ENCODE results near the gene TCERG1L. TPM values are rescaled to one million over a fixed set of nuclear protein-coding genes. Genes with fewer than 3 reads are reported as not detected.

Gene TCERG1L
- total RNA-seq, 2 experiments from 2014 or later = 0.06 TPM; not detected in 1

DNA sequence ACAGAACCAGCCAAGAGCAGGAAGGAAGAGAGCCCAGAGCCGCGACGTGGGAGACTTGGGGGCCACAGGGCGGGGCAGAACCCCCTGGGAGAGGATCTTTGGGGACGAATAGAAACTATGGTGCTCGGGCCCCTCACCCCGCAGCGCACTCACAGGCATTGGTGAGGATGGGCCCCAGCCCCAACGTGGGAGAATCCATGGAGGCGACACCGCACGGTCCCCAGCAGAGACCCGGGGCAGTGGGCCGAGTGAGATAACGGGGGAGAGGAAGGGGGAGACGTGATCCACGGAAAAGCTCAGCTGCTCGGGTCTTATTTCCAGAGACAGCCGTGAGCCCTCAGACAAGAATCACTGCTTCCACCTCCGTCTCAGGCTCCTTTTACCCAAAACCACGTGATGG is 222.4 kb downstream of the TCERG1L start:
- Histone ChIP-seq H3K9me3 (ENCODE audit: control insufficient read depth in 1 of 2, insufficient read depth in 1 of 2, low read length in 2 of 2) (peaks cover 0 to 50% of the 10 kb centered on the region in 2 experiments), H3K27me3 (ENCODE audit: control insufficient read depth in 1 of 2, insufficient read depth in 2 of 2, low read length in 2 of 2) (no peaks in the 10 kb centered on the region), H3K36me3 (ENCODE audit: insufficient read depth, low read length) (no peaks in the 10 kb centered on the region), H3K27ac (ENCODE audit: low read depth in 1 of 2, low read length in 2 of 2) (no peak overlapping the region), H3K4me3 (ENCODE audit: low read length) (no peak overlapping the region), H3K4me1 (ENCODE audit: insufficient read depth, low read length) (peaks cover 9% of the 10 kb centered on the region)
- Mint-ChIP-seq H3K27ac (no peak overlapping the region), H3K4me1 (ENCODE audit: low read depth) (peaks cover 16% of the 10 kb centered on the region), H3K36me3 (ENCODE audit: low read depth) (no peaks in the 10 kb centered on the region), H3K9me3 (no peaks in the 10 kb centered on the region), H3K27me3 (no peaks in the 10 kb centered on the region), H3K4me3 (no peak overlapping the region)
- ATAC-seq (ENCODE audit: poor library complexity) = no peak
- ChIA-PET CTCF (no interaction called here), POLR2A (no interaction called here)
- no peak for DNase-seq
- intact Hi-C loops (cut with DNase I, micrococcal nuclease) = no loop called here
- TF ChIP-seq, protein P1, sequence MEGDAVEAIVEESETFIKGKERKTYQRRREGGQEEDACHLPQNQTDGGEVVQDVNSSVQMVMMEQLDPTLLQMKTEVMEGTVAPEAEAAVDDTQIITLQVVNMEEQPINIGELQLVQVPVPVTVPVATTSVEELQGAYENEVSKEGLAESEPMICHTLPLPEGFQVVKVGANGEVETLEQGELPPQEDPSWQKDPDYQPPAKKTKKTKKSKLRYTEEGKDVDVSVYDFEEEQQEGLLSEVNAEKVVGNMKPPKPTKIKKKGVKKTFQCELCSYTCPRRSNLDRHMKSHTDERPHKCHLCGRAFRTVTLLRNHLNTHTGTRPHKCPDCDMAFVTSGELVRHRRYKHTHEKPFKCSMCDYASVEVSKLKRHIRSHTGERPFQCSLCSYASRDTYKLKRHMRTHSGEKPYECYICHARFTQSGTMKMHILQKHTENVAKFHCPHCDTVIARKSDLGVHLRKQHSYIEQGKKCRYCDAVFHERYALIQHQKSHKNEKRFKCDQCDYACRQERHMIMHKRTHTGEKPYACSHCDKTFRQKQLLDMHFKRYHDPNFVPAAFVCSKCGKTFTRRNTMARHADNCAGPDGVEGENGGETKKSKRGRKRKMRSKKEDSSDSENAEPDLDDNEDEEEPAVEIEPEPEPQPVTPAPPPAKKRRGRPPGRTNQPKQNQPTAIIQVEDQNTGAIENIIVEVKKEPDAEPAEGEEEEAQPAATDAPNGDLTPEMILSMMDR (IDR thresholded peaks at IDR 0.05) = no peak

DNA sequence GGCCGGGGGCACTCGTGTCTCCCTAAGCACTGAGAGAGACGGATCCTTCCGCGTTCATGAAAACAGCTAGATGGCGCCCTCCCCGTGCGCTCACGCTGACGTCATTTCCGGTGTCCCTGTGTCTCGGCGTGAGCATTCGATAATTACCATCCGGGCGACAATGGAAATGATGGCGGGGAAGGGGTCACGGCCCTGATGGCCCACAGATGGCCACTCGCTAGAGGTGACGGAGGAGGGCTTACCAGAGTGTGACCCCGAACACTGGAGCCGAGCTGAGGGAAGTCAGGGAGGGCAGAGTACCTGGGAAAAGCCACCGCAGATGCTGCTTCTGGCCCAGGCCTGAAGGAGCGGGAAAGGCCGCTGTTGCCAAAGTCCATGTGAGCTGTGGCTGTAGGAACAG is 222.9 kb downstream of the TCERG1L start:
- no peaks in the 10 kb centered on the region for H3K27me3 Mint-ChIP-seq
- H3K27ac Mint-ChIP-seq = no peak overlapping the region
- intact Hi-C loops (cut with DNase I, micrococcal nuclease) = no loop called here
- H3K27me3 ChIP-seq (ENCODE audit: control insufficient read depth in 1 of 2, insufficient read depth in 2 of 2, low read length in 2 of 2) = no peaks in the 10 kb centered on the region
- H3K36me3 Mint-ChIP-seq (ENCODE audit: low read depth) = no peaks in the 10 kb centered on the region
- H3K4me3 Mint-ChIP-seq = no peak overlapping the region
- POLR2A ChIA-PET = no interaction called here
- H3K4me1 Mint-ChIP-seq (ENCODE audit: low read depth) = peaks cover 21% of the 10 kb centered on the region
- H3K4me3 ChIP-seq (ENCODE audit: low read length) = no peak overlapping the region
- CTCF ChIA-PET = no interaction called here
- TF ChIP-seq, protein P1 (IDR thresholded peaks at IDR 0.05) = no peak
- no peaks in the 10 kb centered on the region for H3K9me3 Mint-ChIP-seq
- H3K4me1 ChIP-seq (ENCODE audit: insufficient read depth, low read length) = peaks cover 14% of the 10 kb centered on the region
- no peaks in the 10 kb centered on the region for H3K36me3 ChIP-seq (ENCODE audit: insufficient read depth, low read length)
- ATAC-seq (ENCODE audit: poor library complexity) (no peak), DNase-seq (no peak)
- H3K9me3 ChIP-seq (ENCODE audit: control insufficient read depth in 1 of 2, insufficient read depth in 1 of 2, low read length in 2 of 2) = peaks cover 0 to 52% of the 10 kb centered on the region in 2 experiments
- H3K27ac ChIP-seq (ENCODE audit: low read depth in 1 of 2, low read length in 2 of 2) = no peak overlapping the region

DNA sequence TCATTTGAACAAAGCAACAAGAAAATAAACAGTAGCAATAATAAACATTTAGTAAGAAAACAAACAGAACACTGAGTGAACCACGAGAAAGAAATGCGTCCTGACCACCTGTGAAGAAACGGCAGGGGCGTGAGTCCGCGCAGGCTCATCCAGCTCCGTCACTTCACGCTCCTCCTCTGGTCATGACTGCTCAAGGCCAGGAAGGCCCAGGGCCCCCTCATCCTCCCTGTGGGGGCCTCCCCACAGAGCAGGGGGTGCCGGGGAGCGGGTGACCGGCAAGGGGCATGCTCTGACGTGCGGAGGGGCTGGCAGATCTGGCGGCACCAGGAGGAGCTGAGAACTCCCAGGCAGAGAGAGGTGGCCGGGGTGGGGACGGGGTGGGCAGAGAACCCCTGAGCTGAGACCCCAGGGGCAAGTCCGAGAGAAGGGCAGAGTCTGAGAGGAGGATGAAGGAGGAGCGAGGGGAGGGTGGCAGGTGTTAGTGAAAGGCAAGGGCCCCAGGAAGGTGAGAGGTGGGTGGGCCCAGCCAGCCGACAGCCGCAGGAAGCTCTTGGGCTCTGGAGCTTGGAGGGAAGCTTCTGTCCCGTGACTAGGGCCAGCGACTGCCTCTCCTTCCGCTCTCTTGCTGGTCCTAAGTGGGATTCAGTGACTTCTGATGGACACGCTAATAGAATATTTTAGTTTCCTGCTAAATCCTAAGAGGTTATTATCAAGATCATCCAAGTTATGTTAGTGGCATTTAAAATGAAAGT is 223.9 kb downstream of the TCERG1L start:
- no peaks in the 10 kb centered on the region for H3K27me3 ChIP-seq (ENCODE audit: control insufficient read depth in 1 of 2, insufficient read depth in 2 of 2, low read length in 2 of 2)
- no peak overlapping the region for H3K4me3 ChIP-seq (ENCODE audit: low read length)
- H3K9me3 Mint-ChIP-seq = no peaks in the 10 kb centered on the region
- POLR2A ChIA-PET = no interaction called here
- intact Hi-C loops (cut with DNase I, micrococcal nuclease) = no loop called here
- no peaks in the 10 kb centered on the region for H3K36me3 Mint-ChIP-seq (ENCODE audit: low read depth)
- no peak for ATAC-seq (ENCODE audit: poor library complexity)
- no peak overlapping the region for H3K27ac ChIP-seq (ENCODE audit: low read depth in 1 of 2, low read length in 2 of 2)
- peaks cover 19% of the 10 kb centered on the region for H3K4me1 ChIP-seq (ENCODE audit: insufficient read depth, low read length)
- no peaks in the 10 kb centered on the region for H3K36me3 ChIP-seq (ENCODE audit: insufficient read depth, low read length)
- CTCF ChIA-PET = no interaction called here
- H3K27ac Mint-ChIP-seq = no peak overlapping the region
- peaks cover 0 to 48% of the 10 kb centered on the region in 2 experiments for H3K9me3 ChIP-seq (ENCODE audit: control insufficient read depth in 1 of 2, insufficient read depth in 1 of 2, low read length in 2 of 2)
- TF ChIP-seq, protein P1 (IDR thresholded peaks at IDR 0.05) = no peak
- no peaks in the 10 kb centered on the region for H3K27me3 Mint-ChIP-seq
- no peak for DNase-seq
- H3K4me3 Mint-ChIP-seq = no peak overlapping the region
- H3K4me1 Mint-ChIP-seq (ENCODE audit: low read depth) = peaks cover 31% of the 10 kb centered on the region

All from CD4-positive, alpha-beta T cell (primary cell).